Measurements from ENCODE around the gene FBXL13.

- TF ChIP-seq CTCF (IDR thresholded peaks at IDR 0.05; ENCODE audit: insufficient read depth, low read length) (no peak), POLR2AphosphoS5 (IDR thresholded peaks at IDR 0.05; ENCODE audit: low read depth) (no peak)
Measured at GRCh38 chr7:103116511-103116910, 41.9 kb upstream of the FBXL13 start.
